GM23338 (cell line): ENCODE data around the gene CNOT9. TPM values are rescaled to one million over a fixed set of nuclear protein-coding genes. Genes with fewer than 3 reads are reported as not detected.

Experiments
- ATAC-seq: fragments of 200-7000 bp; cut with Tn5 transposase; 3 replicates; pipeline ENCODE4 v1.9.1; 2020
- DNase-seq: peaks from one replicate; pipeline ENCODE4 v3.0.0-alpha.2; 2015; ENCODE audit warnings: low spot score
- H2AFZ ChIP-seq: fragments of 200-600 bp; sonication (generic); 2 replicates; pipeline ENCODE4 v1.8.0; 2016; ENCODE audit warnings: antibody characterized with exemption, mild to moderate bottlenecking, moderate library complexity
- H3F3A ChIP-seq: fragments of 200-600 bp; sonication (generic); replicated peaks from 2 replicates; pipeline ENCODE4 v1.8.0; 2017; ENCODE audit warnings: antibody characterized with exemption, mixed run types, low read depth
- H3K27ac ChIP-seq: fragments of 200-600 bp; sonication (generic); 2 replicates; pipeline ENCODE4 v1.6.1; 2016; ENCODE audit warnings: low read depth
- H3K27me3 ChIP-seq: fragments of 200-600 bp; sonication (generic); 2 replicates; pipeline ENCODE4 v1.8.0; 2016; ENCODE audit warnings: mild to moderate bottlenecking, mixed run types, moderate library complexity; ENCODE audit not compliant: insufficient read depth
- H3K36me3 ChIP-seq: fragments of 200-600 bp; sonication (generic); 2 replicates; pipeline ENCODE4 v1.8.0; 2016; ENCODE audit warnings: mild to moderate bottlenecking; ENCODE audit not compliant: insufficient read depth
- H3K4me1 ChIP-seq: fragments of 200-600 bp; sonication (generic); 2 replicates; pipeline ENCODE4 v1.8.0; 2016; ENCODE audit warnings: mild to moderate bottlenecking, moderate library complexity; ENCODE audit not compliant: insufficient read depth
- H3K4me2 ChIP-seq: fragments of 200-600 bp; sonication (generic); 2 replicates; pipeline ENCODE4 v1.7.1; 2017; ENCODE audit warnings: mixed run types
- H3K4me3 ChIP-seq: fragments of 200-600 bp; sonication (generic); 2 replicates; pipeline ENCODE4 v1.6.1; 2016; ENCODE audit warnings: mixed run types
- H3K79me2 ChIP-seq: fragments of 200-600 bp; sonication (generic); replicated peaks from 2 replicates; pipeline ENCODE4 v1.8.0; 2017; ENCODE audit warnings: mild to moderate bottlenecking; ENCODE audit not compliant: insufficient read depth
- H3K9me2 ChIP-seq: fragments of 200-600 bp; sonication (generic); 2 replicates; pipeline ENCODE4 v1.8.0; 2017; ENCODE audit not compliant: insufficient read depth
- H4K20me1 ChIP-seq: fragments of 200-600 bp; sonication (generic); replicated peaks from 2 replicates; pipeline ENCODE4 v1.8.0; 2017; ENCODE audit warnings: mild to moderate bottlenecking; ENCODE audit not compliant: insufficient read depth
- H3K27ac Mint-ChIP-seq: 2 replicates; pipeline ENCODE4 v1.8.0; 2020; ENCODE audit warnings: inconsistent platforms, mild to moderate bottlenecking, moderate library complexity, mixed read lengths
- H3K27me3 Mint-ChIP-seq: 3 replicates; pipeline ENCODE4 v1.8.0; 2022; ENCODE audit warnings: low read depth, mild to moderate bottlenecking, moderate library complexity, mixed read lengths, inconsistent platforms; ENCODE audit not compliant: insufficient read depth, poor library complexity
- H3K36me3 Mint-ChIP-seq: 3 replicates; pipeline ENCODE4 v1.8.0; 2021; ENCODE audit warnings: low read depth, mild to moderate bottlenecking, inconsistent platforms, moderate library complexity, mixed read lengths
- H3K4me1 Mint-ChIP-seq: 3 replicates; pipeline ENCODE4 v1.8.0; 2020; ENCODE audit warnings: mild to moderate bottlenecking, inconsistent platforms, mixed read lengths
- H3K4me3 Mint-ChIP-seq: 3 replicates; pipeline ENCODE4 v1.8.0; 2021; ENCODE audit warnings: moderate library complexity, mild to moderate bottlenecking, inconsistent platforms, mixed read lengths
- H3K9me3 Mint-ChIP-seq: 3 replicates; pipeline ENCODE4 v1.8.0; 2020; ENCODE audit warnings: moderate library complexity, mild to moderate bottlenecking, inconsistent platforms, mixed read lengths
- NANOG ChIP-seq: IDR thresholded peaks from 2 replicates; pipeline ENCODE4 v1.6.1; 2016; ENCODE audit warnings: antibody characterized with exemption, borderline replicate concordance
- STAT1 ChIP-seq: IDR thresholded peaks from one replicate; pipeline ENCODE4 v1.6.1; 2016; ENCODE audit warnings: antibody characterized with exemption; ENCODE audit not compliant: unreplicated experiment
- ZNF114 ChIP-seq: fragments of 250-450 bp; sonication (Bioruptor Pico); IDR thresholded peaks from 2 replicates; pipeline ENCODE4 v1.5.0; 2020; ENCODE audit warnings: mild to moderate bottlenecking, moderate library complexity
- polyA plus RNA-seq: library from polyadenylated mRNA; unstranded; fragments of >200 nt; fragmentation: Nextera tagmentation; extraction: Ambion mirVana; gene quantifications from 2 replicates; pipeline ENCODE4 v1.2.1, GENCODE V29; 2016
- total RNA-seq: library from RNA; depleted of rRNA; stranded (reverse); fragments of >200 nt; shearing (Covaris generic); gene quantifications from 2 replicates; pipeline ENCODE4 v1.2.3, GENCODE V29; 2014
- TF ChIP-seq, protein P1 (sequence below): fragments of 250-450 bp; sonication (Bioruptor Pico); IDR thresholded peaks from 2 replicates; pipeline ENCODE4 v1.5.0; 2020; ENCODE audit warnings: mild to moderate bottlenecking, moderate library complexity

The CNOT9 gene
- total and polyA plus RNA-seq, 2 experiments from 2014 or later, result 55.3 to 132 TPM

DNA sequence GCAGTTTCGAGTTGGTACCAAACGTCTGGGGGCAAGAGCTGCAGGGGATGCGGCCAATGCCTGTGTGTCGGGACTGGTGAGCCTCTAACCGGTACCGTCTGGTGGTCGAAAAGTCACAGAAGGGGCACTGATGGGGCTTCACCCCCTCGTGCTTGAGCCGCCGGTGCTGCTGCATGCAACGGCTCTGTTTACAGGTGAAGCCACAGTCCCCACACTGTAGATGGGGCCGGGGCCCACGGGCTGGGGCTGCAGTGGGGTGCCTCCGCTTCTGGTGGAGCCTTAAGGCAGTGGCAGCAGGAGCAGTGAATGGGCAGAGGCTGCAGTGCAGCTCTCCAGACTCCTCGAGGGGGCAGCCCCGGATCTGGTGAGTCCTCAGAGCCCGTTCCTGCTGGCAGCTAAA, 74.1 kb downstream of the CNOT9 start (continued):
- TF ChIP-seq, protein P1, sequence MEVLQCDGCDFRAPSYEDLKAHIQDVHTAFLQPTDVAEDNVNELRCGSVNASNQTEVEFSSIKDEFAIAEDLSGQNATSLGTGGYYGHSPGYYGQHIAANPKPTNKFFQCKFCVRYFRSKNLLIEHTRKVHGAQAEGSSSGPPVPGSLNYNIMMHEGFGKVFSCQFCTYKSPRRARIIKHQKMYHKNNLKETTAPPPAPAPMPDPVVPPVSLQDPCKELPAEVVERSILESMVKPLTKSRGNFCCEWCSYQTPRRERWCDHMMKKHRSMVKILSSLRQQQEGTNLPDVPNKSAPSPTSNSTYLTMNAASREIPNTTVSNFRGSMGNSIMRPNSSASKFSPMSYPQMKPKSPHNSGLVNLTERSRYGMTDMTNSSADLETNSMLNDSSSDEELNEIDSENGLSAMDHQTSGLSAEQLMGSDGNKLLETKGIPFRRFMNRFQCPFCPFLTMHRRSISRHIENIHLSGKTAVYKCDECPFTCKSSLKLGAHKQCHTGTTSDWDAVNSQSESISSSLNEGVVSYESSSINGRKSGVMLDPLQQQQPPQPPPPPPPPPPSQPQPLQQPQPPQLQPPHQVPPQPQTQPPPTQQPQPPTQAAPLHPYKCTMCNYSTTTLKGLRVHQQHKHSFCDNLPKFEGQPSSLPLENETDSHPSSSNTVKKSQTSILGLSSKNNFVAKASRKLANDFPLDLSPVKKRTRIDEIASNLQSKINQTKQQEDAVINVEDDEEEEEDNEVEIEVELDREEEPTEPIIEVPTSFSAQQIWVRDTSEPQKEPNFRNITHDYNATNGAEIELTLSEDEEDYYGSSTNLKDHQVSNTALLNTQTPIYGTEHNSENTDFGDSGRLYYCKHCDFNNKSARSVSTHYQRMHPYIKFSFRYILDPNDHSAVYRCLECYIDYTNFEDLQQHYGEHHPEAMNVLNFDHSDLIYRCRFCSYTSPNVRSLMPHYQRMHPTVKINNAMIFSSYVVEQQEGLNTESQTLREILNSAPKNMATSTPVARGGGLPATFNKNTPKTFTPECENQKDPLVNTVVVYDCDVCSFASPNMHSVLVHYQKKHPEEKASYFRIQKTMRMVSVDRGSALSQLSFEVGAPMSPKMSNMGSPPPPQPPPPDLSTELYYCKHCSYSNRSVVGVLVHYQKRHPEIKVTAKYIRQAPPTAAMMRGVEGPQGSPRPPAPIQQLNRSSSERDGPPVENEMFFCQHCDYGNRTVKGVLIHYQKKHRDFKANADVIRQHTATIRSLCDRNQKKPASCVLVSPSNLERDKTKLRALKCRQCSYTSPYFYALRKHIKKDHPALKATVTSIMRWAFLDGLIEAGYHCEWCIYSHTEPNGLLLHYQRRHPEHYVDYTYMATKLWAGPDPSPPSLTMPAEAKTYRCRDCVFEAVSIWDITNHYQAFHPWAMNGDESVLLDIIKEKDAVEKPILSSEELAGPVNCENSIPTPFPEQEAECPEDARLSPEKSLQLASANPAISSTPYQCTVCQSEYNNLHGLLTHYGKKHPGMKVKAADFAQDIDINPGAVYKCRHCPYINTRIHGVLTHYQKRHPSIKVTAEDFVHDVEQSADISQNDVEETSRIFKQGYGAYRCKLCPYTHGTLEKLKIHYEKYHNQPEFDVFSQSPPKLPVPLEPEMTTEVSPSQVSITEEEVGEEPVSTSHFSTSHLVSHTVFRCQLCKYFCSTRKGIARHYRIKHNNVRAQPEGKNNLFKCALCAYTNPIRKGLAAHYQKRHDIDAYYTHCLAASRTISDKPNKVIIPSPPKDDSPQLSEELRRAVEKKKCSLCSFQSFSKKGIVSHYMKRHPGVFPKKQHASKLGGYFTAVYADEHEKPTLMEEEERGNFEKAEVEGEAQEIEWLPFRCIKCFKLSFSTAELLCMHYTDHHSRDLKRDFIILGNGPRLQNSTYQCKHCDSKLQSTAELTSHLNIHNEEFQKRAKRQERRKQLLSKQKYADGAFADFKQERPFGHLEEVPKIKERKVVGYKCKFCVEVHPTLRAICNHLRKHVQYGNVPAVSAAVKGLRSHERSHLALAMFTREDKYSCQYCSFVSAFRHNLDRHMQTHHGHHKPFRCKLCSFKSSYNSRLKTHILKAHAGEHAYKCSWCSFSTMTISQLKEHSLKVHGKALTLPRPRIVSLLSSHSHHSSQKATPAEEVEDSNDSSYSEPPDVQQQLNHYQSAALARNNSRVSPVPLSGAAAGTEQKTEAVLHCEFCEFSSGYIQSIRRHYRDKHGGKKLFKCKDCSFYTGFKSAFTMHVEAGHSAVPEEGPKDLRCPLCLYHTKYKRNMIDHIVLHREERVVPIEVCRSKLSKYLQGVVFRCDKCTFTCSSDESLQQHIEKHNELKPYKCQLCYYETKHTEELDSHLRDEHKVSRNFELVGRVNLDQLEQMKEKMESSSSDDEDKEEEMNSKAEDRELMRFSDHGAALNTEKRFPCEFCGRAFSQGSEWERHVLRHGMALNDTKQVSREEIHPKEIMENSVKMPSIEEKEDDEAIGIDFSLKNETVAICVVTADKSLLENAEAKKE (CRISPR knock-in tag), result no peak

DNA sequence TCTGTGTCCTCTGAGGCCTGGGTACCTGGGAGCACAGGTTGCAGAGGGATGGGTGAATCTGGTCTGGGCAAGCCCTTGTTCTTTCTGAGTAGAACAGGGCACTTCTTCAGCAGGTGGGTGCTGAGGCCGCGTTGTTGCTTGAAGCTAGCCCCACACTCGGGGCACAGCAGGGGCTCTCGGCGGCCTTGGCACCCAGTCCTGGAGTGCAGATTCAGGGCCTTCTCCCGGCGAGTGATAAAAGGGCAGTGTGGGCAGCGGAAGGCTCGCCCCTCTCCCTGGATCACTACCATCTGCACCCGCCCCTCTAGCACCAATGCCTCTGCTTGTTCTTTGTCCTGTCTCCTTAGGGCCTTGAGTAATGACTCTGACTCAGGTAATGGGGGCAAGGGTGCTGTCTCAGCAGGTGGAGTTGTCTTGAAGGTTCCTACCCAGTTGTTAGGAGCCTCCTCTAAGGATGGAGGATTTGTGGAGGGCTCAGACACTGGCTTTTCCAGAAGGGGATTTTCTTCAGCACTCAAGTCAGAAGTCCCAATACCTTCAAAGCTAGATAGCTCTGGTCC, 75.2 kb downstream of the CNOT9 start:
- H3K27me3 ChIP-seq, result no peaks in the 10 kb centered on the region
- no peaks in the 10 kb centered on the region for H3K9me2 ChIP-seq
- DNase-seq (no peak), ATAC-seq (no peak)
- TF ChIP-seq ZNF114, result no peak
- TF ChIP-seq, protein P1 (CRISPR knock-in tag), result no peak
- no peak for TF ChIP-seq STAT1
- no peak for TF ChIP-seq NANOG
- H3K27ac Mint-ChIP-seq, result no peak overlapping the region
- no peaks in the 10 kb centered on the region for H3K4me1 Mint-ChIP-seq
- no peaks in the 10 kb centered on the region for H3K4me1 ChIP-seq
- H3K27me3 Mint-ChIP-seq, result peaks cover 3% of the 10 kb centered on the region
- H3K27ac ChIP-seq, result no peak overlapping the region
- peaks cover 18% of the 10 kb centered on the region for H4K20me1 ChIP-seq
- no peak overlapping the region for H3K4me3 Mint-ChIP-seq
- no peaks in the 10 kb centered on the region for H3F3A ChIP-seq
- no peak overlapping the region for H2AFZ ChIP-seq
- H3K36me3 ChIP-seq, result peaks cover 36% of the 10 kb centered on the region
- H3K4me3 ChIP-seq, result no peak overlapping the region
- 0 out of 2 replicates have a peak, but pooled peaks cover 7% of the 10 kb centered on the region for H3K79me2 ChIP-seq
- peaks cover 79% of the 10 kb centered on the region for H3K36me3 Mint-ChIP-seq
- no peak overlapping the region for H3K4me2 ChIP-seq
- no peaks in the 10 kb centered on the region for H3K9me3 Mint-ChIP-seq
